Caco-2 (cell line): Measurements from ENCODE around the gene XXYLT1. TPM values are rescaled to one million over a fixed set of nuclear protein-coding genes. Genes with fewer than 3 reads are reported as not detected.

ENCODE experiments used
- BruUV-seq: library from RNA; stranded (reverse); fragments of 400-500 nt; replicated peaks from 2 replicates; lab custom pipeline; 2021; lab: Mats Ljungman, UMichigan
- CTCF ChIA-PET: fragments of 300-600 bp; sonication (Branson Sonifier 250); formaldehyde crosslinking; loops from one replicate; lab custom pipeline; 2022; ENCODE audit warnings: antibody characterized with exemption; lab: Charles Lee
- POLR2A ChIA-PET: fragments of 300-600 bp; sonication (Branson Sonifier 250); formaldehyde crosslinking; loops from one replicate; lab custom pipeline; 2022; ENCODE audit warnings: antibody characterized with exemption; lab: Charles Lee
- DNase-seq, 2 experiments: peaks; one replicate each; pipeline versions ENCODE4 v3.0.0 to v3.0.0-alpha.2; 2020 to 2022
- H3K27me3 ChIP-seq: replicated peaks from 2 replicates; pipeline ENCODE4 v1.6.0; 2011; ENCODE audit warnings: low read length; ENCODE audit not compliant: control insufficient read depth, insufficient read depth
- H3K36me3 ChIP-seq: 2 replicates; pipeline ENCODE4 v1.5.1; 2011; ENCODE audit warnings: low read length; ENCODE audit not compliant: control insufficient read depth, insufficient read depth
- H3K4me1 ChIP-seq: fragments of 250-450 bp; sonication (Bioruptor Pico); 2 replicates; pipeline ENCODE4 v1.5.1; 2020; ENCODE audit warnings: mild to moderate bottlenecking
- H3K4me3 ChIP-seq: 2 replicates; pipeline ENCODE4 v1.5.1; 2011; ENCODE audit warnings: low read depth, mild to moderate bottlenecking, control low read depth, low read length
- H3K9me3 ChIP-seq: fragments of 250-450 bp; sonication (Bioruptor Pico); 2 replicates; pipeline ENCODE4 v1.5.1; 2020; ENCODE audit warnings: mild to moderate bottlenecking, moderate library complexity
- H3K27ac Mint-ChIP-seq: one replicate; pipeline ENCODE4 v1.8.0; 2022; ENCODE audit warnings: mixed read lengths; ENCODE audit not compliant: unreplicated experiment
- H3K27me3 Mint-ChIP-seq: one replicate; pipeline ENCODE4 v1.8.0; 2022; ENCODE audit warnings: mixed read lengths; ENCODE audit not compliant: insufficient read depth, unreplicated experiment
- H3K36me3 Mint-ChIP-seq: one replicate; pipeline ENCODE4 v1.8.0; 2022; ENCODE audit warnings: mild to moderate bottlenecking, mixed read lengths; ENCODE audit not compliant: insufficient read depth, unreplicated experiment
- H3K4me1 Mint-ChIP-seq: one replicate; pipeline ENCODE4 v1.8.0; 2022; ENCODE audit warnings: low read depth, mixed read lengths; ENCODE audit not compliant: unreplicated experiment
- H3K4me3 Mint-ChIP-seq: one replicate; pipeline ENCODE4 v1.8.0; 2022; ENCODE audit warnings: mild to moderate bottlenecking, moderate library complexity, mixed read lengths; ENCODE audit not compliant: unreplicated experiment
- H3K9me3 Mint-ChIP-seq: one replicate; pipeline ENCODE4 v1.8.0; 2022; ENCODE audit warnings: mixed read lengths; ENCODE audit not compliant: unreplicated experiment
- intact Hi-C: fragments of 100-400 bp; cut with micrococcal nuclease; formaldehyde crosslinking; loops from one replicate; pipeline ENCODE4 v1.10.0; 2022; ENCODE audit not compliant: unreplicated experiment
- total RNA-seq: library from RNA; stranded (reverse); gene quantifications from 2 replicates; pipeline ENCODE4 v1.2.3, GENCODE V29; 2022
- TF ChIP-seq, protein P1 (sequence below), 2 experiments: fragments of 200-600 bp in 1 of 2; IDR thresholded peaks; 1 replicate in 1 of 2; 2 replicates in 1 of 2; pipeline versions ENCODE4 v1.5.1 to v1.8.0; 2011 to 2022; ENCODE audit warnings: antibody characterized with exemption in 1 of 2, control low read depth in 1 of 2, inconsistent platforms in 1 of 2, low read depth in 1 of 2, low read length in 1 of 2, mild to moderate bottlenecking in 1 of 2, moderate library complexity in 1 of 2; ENCODE audit not compliant: insufficient read depth in 1 of 2, severe bottlenecking in 1 of 2, unreplicated experiment in 1 of 2

XXYLT1 gene
- total RNA-seq, 1 experiment from 2014 or later = 14.2 TPM

GRCh38 chr3:195160908-195161434 lies 110.0 kb downstream of the XXYLT1 start:
- no TSS peak for BruUV-seq
- Histone ChIP-seq H3K4me1 (peaks cover 40% of the 10 kb centered on the region), H3K36me3 (no peaks in the 10 kb centered on the region), H3K27me3 (no peaks in the 10 kb centered on the region), H3K4me3 (no peak overlapping the region), H3K9me3 (no peaks in the 10 kb centered on the region)
- TF ChIP-seq, protein P1, sequence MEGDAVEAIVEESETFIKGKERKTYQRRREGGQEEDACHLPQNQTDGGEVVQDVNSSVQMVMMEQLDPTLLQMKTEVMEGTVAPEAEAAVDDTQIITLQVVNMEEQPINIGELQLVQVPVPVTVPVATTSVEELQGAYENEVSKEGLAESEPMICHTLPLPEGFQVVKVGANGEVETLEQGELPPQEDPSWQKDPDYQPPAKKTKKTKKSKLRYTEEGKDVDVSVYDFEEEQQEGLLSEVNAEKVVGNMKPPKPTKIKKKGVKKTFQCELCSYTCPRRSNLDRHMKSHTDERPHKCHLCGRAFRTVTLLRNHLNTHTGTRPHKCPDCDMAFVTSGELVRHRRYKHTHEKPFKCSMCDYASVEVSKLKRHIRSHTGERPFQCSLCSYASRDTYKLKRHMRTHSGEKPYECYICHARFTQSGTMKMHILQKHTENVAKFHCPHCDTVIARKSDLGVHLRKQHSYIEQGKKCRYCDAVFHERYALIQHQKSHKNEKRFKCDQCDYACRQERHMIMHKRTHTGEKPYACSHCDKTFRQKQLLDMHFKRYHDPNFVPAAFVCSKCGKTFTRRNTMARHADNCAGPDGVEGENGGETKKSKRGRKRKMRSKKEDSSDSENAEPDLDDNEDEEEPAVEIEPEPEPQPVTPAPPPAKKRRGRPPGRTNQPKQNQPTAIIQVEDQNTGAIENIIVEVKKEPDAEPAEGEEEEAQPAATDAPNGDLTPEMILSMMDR (IDR thresholded peaks at IDR 0.05; ENCODE audit: insufficient read depth in 1 of 2, low read depth in 1 of 2, low read length in 1 of 2, severe bottlenecking in 1 of 2, unreplicated experiment in 1 of 2) = no peak
- Mint-ChIP-seq H3K27ac (no peak overlapping the region), H3K9me3 (no peaks in the 10 kb centered on the region), H3K4me1 (peaks cover 41% of the 10 kb centered on the region), H3K4me3 (no peak overlapping the region), H3K27me3 (no peaks in the 10 kb centered on the region), H3K36me3 (no peaks in the 10 kb centered on the region)
- ChIA-PET CTCF (interaction anchor here (1.0 kb wide), 1 partner anchor 478 kb away, joined by 3 read pairs; no protein-coding TSS in a partner anchor), POLR2A (no interaction called here)
- intact Hi-C loops = loop anchor here (2.0 kb wide), 1 partner anchor 98 kb away; no protein-coding TSS in a partner anchor
- no peak for DNase-seq

DNA sequence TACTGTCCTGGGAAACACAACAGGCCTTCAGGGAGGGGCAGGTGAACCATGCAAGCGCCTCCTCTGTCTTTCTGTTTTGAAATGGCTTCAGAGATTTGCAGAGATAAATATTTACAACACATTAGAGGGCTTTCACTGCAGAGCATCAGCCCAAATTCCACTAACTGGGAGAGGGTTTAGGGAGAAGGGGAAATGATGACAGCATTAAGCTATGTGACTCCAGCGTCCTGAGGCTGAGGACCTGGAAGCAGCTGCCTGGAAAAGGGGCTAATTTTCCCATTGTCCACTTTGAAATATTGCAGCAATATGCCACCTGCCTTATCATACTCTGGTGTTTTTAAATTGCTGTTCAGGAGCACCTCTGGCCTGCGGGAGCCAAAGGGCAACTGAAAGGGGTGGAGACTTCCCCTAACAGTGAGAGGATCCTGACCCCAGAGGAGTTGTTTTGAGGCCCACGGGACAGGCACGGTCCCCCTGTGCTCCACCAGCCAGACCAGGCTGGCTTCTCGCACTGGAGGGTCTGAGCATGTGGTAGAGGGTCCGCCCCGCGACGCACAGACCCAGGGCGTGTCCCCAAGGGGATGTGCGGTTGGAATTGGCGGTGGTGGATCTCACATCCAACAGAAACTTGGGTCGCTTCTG lies 110.6 kb downstream of the XXYLT1 start:
- peak in 1 of 2 experiments; percentile 41 for DNase-seq
- BruUV-seq = no TSS peak
- Histone ChIP-seq H3K36me3 (no peaks in the 10 kb centered on the region), H3K4me3 (no peak overlapping the region), H3K9me3 (no peaks in the 10 kb centered on the region), H3K27me3 (no peaks in the 10 kb centered on the region), H3K4me1 (peaks cover 39% of the 10 kb centered on the region)
- Mint-ChIP-seq H3K27me3 (no peaks in the 10 kb centered on the region), H3K4me3 (peak overlapping the region; percentile 24), H3K9me3 (no peaks in the 10 kb centered on the region), H3K36me3 (no peaks in the 10 kb centered on the region), H3K27ac (peak overlapping the region; percentile 53), H3K4me1 (peaks cover 35% of the 10 kb centered on the region)
- intact Hi-C loops = loop anchor here (2.0 kb wide), 1 partner anchor 98 kb away; no protein-coding TSS in a partner anchor
- TF ChIP-seq, protein P1 (IDR thresholded peaks at IDR 0.05; ENCODE audit: insufficient read depth in 1 of 2, low read depth in 1 of 2, low read length in 1 of 2, severe bottlenecking in 1 of 2, unreplicated experiment in 1 of 2) = no peak
- POLR2A ChIA-PET = interaction anchor here (0.5 kb wide), 1 partner anchor 488 kb away, joined by 3 read pairs; the partner anchor contains the start of gene LSG1
- CTCF ChIA-PET = interaction anchor here (1.0 kb wide), 1 partner anchor 478 kb away, joined by 3 read pairs; no protein-coding TSS in a partner anchor

- intact Hi-C loops = loop anchor here (2.0 kb wide), 1 partner anchor 99 kb away; no protein-coding TSS in a partner anchor
- no TSS peak for BruUV-seq
- H3K4me3 ChIP-seq = no peak overlapping the region
- H3K9me3 Mint-ChIP-seq = no peaks in the 10 kb centered on the region
- no peaks in the 10 kb centered on the region for H3K27me3 ChIP-seq
- peaks cover 31% of the 10 kb centered on the region for H3K4me1 Mint-ChIP-seq
- H3K36me3 ChIP-seq = no peaks in the 10 kb centered on the region; the same call in 1 of the 2 replicates
- no peaks in the 10 kb centered on the region for H3K9me3 ChIP-seq
- DNase-seq = no peak
- peak overlapping the region; percentile 53 for H3K27ac Mint-ChIP-seq
- ChIA-PET POLR2A (interaction anchor here (0.5 kb wide), 1 partner anchor 488 kb away, joined by 3 read pairs; the partner anchor contains the start of gene LSG1), CTCF (interaction anchor here (1.0 kb wide), 1 partner anchor 477 kb away, joined by 3 read pairs; no protein-coding TSS in a partner anchor)
- H3K4me1 ChIP-seq = peaks cover 37% of the 10 kb centered on the region
- no peaks in the 10 kb centered on the region for H3K36me3 Mint-ChIP-seq
- H3K27me3 Mint-ChIP-seq = no peaks in the 10 kb centered on the region
- TF ChIP-seq, protein P1 (IDR thresholded peaks at IDR 0.05; ENCODE audit: insufficient read depth in 1 of 2, low read depth in 1 of 2, low read length in 1 of 2, severe bottlenecking in 1 of 2, unreplicated experiment in 1 of 2) = no peak
- peak overlapping the region; percentile 24 for H3K4me3 Mint-ChIP-seq
Measured at GRCh38 chr3:195159814-195160165, 111.2 kb downstream of the XXYLT1 start.
